Lung (tissue), 12 donors: ENCODE data around the gene PLEKHG3. TPM values are rescaled to one million over a fixed set of nuclear protein-coding genes. Genes with fewer than 3 reads are reported as not detected.

Experiments used
- ATAC-seq: fragments of 200-7000 bp; cut with Tn5 transposase; one replicate; pipeline ENCODE4 v1.9.1; 2020; ENCODE audit warnings: moderate number of reproducible peaks; ENCODE audit not compliant: insufficient read depth, low FRiP score
- DNase-seq, 3 donors: peaks; one replicate each; pipeline ENCODE4 v3.0.0-alpha.2; 2013 to 2017
- H3K27ac ChIP-seq, 2 donors: one replicate each; pipeline ENCODE4 v1.5.1; 2013; ENCODE audit warnings: mild to moderate bottlenecking in 2 of 2, moderate library complexity in 2 of 2, control low read depth in 1 of 2, inconsistent platforms in 1 of 2, low read depth in 1 of 2, low read length in 1 of 2
- H3K27me3 ChIP-seq, 3 donors: one replicate each; pipeline ENCODE4 v1.5.1; 2013; ENCODE audit warnings: low read length in 2 of 3; ENCODE audit not compliant: control insufficient read depth in 3 of 3, insufficient read depth in 3 of 3
- H3K36me3 ChIP-seq, 4 donors: one replicate each; pipeline ENCODE4 v1.5.1; 2013; ENCODE audit warnings: low read length in 4 of 4, mild to moderate bottlenecking in 1 of 4, moderate library complexity in 1 of 4; ENCODE audit not compliant: control insufficient read depth in 4 of 4, insufficient read depth in 4 of 4
- H3K4me1 ChIP-seq, 5 donors: one replicate each; pipeline ENCODE4 v1.5.1; 2013; ENCODE audit warnings: low read length in 5 of 5, mild to moderate bottlenecking in 2 of 5, moderate library complexity in 1 of 5; ENCODE audit not compliant: control insufficient read depth in 5 of 5, insufficient read depth in 5 of 5
- H3K4me3 ChIP-seq: one replicate; pipeline ENCODE4 v1.5.1; 2013; ENCODE audit warnings: mild to moderate bottlenecking, control low read depth, moderate library complexity
- H3K9ac ChIP-seq, 2 donors: one replicate each; pipeline ENCODE4 v1.5.1; 2013; ENCODE audit warnings: low read length in 2 of 2, control low read depth in 1 of 2; ENCODE audit not compliant: insufficient read depth in 1 of 2
- H3K9me3 ChIP-seq, 4 donors: one replicate each; pipeline ENCODE4 v1.5.1; 2013; ENCODE audit warnings: low read length in 3 of 4, mild to moderate bottlenecking in 1 of 4, moderate library complexity in 1 of 4; ENCODE audit not compliant: control insufficient read depth in 4 of 4, insufficient read depth in 3 of 4
- WGBS, 2 donors: extraction: QIAGEN DNeasy Blood & Tissue Kit; methylation state at CpG; one replicate each; pipeline ENCODE4 v1.1.7; 2013; 5-methylcytosine and 5-hydroxymethylcytosine counted together
- polyA plus RNA-seq, 2 donors: library from polyadenylated mRNA; stranded (reverse); fragments of 200-250 nt; gene quantifications; one replicate each; pipeline ENCODE4 v1.2.1, GENCODE V29; 2013
- total RNA-seq, 2 donors: library from RNA; depleted of rRNA in 1 of 2; stranded (reverse); fragments of >200 nt in 1 of 2; gene quantifications; one replicate each; pipeline ENCODE4 v1.2.1, GENCODE V29; 2014 to 2021
- TF ChIP-seq, protein P1 (sequence below): IDR thresholded peaks from 2 replicates; pipeline ENCODE4 v1.5.1; 2012; ENCODE audit warnings: mild to moderate bottlenecking; ENCODE audit errors: control extremely low read depth, extremely low read depth
- donor health status: control.
- donor health status: control.
- donor health status: Bipolar disorder and iron deficiency.
- donor health status: healthy.
- donor health status: DM: yes; HTN: yes; CAD: no.

Gene PLEKHG3
- total and polyA plus RNA-seq, 4 donors: 11.0 to 43.5 (median 21.5) TPM

DNA sequence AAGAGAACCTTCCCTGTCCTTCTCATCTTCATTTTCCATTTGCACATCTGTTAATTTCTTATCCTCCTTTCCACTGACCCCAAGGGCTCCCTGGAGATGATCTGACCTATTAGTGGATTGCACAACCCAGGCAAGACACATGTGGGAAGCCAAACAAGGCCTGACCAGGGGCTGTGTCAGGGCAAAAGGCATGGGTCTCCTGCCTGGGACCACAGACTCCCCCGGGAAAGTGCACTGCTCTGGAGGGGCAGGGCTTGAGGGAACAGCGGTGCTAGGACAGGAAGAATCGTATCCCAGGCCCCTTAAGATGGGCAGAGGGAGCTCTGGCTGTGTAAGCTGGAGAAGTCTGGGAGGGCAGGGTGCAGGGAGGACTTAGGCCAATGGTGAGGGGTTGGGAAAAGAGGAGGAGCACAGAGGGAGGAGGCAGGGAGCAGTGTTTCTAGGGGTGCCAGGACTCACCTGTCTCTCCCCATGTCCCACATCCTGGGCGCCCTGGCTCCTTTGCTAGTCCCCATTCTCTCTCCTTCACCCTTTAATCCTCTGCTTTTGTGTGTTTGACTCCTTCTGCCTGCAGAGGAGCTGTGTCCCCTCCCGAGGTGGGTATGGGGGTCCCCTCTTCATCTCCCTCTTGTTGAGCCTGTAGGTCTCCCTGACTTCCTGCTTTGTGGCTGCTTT, 25.3 kb downstream of the PLEKHG3 start:
- WGBS, 2 donors: 76 to 80% methylated on average over 5 of the region's 5 CpGs
- DNase-seq: no peak
- no peak for ATAC-seq
- TF ChIP-seq, protein P1, sequence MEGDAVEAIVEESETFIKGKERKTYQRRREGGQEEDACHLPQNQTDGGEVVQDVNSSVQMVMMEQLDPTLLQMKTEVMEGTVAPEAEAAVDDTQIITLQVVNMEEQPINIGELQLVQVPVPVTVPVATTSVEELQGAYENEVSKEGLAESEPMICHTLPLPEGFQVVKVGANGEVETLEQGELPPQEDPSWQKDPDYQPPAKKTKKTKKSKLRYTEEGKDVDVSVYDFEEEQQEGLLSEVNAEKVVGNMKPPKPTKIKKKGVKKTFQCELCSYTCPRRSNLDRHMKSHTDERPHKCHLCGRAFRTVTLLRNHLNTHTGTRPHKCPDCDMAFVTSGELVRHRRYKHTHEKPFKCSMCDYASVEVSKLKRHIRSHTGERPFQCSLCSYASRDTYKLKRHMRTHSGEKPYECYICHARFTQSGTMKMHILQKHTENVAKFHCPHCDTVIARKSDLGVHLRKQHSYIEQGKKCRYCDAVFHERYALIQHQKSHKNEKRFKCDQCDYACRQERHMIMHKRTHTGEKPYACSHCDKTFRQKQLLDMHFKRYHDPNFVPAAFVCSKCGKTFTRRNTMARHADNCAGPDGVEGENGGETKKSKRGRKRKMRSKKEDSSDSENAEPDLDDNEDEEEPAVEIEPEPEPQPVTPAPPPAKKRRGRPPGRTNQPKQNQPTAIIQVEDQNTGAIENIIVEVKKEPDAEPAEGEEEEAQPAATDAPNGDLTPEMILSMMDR: no peak
- H3K27ac ChIP-seq: no peak overlapping the region
- no peak overlapping the region for H3K4me3 ChIP-seq
- peaks cover 0 to 6% (median 3%) of the 10 kb centered on the region in 5 donors for H3K4me1 ChIP-seq
- H3K27me3 ChIP-seq: no peaks in the 10 kb centered on the region
- H3K36me3 ChIP-seq: peaks cover 2 to 32% (median 18%) of the 10 kb centered on the region in 4 donors
- no peak overlapping the region for H3K9ac ChIP-seq
- peaks cover 0 to 3% (median 0%) of the 10 kb centered on the region in 4 donors for H3K9me3 ChIP-seq

DNA sequence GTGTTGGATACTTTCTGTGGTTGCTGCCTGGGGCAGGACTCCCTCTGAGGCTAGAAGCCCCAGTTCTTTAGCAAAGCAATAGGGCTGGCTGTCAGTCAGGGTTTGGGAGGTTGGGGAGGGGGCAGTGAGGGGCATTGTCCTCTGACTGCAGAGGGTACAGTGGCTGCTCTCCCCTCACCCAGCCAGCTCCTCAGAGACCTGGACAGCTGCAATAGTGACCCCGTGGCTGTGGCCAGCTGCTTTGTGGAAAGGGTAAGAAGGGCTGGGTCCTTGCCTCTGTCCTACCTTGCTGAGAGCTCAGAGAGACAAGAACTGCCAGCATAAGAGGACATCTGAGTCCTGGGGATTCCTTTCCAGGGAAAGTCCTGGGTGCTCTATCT, 25.8 kb downstream of the PLEKHG3 start:
- H3K4me3 ChIP-seq: no peak overlapping the region
- TF ChIP-seq, protein P1: no peak
- H3K4me1 ChIP-seq: peaks cover 0 to under 1% (median 0%) of the 10 kb centered on the region in 5 donors
- H3K27me3 ChIP-seq: no peaks in the 10 kb centered on the region
- 94 to 100% methylated on average over 1 of the region's 1 CpG for WGBS, 2 donors
- peaks cover 2 to 32% (median 19%) of the 10 kb centered on the region in 4 donors for H3K36me3 ChIP-seq
- ATAC-seq (no peak), DNase-seq (no peak)
- peaks cover 0 to 3% (median 0%) of the 10 kb centered on the region in 4 donors for H3K9me3 ChIP-seq
- H3K9ac ChIP-seq: no peak overlapping the region
- H3K27ac ChIP-seq: no peak overlapping the region

DNA sequence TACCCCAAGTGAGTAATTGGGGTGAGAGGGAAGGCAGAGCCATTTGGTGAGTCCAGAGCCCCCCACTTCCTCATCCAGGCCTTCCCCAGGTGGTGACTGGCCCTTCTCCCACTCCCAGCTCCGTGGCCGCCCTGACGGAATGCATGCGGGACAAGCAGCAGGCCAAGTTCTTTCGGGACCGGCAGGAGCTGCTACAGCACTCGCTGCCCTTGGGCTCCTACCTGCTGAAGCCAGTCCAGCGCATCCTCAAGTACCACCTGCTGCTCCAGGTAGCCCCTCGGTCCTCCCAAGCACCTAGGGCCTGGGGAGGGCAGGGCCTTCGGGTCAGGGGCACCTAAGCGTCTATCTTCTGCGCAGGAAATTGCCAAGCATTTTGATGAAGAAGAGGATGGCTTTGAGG, 26.5 kb downstream of the PLEKHG3 start:
- TF ChIP-seq, protein P1: no peak
- Histone ChIP-seq H3K9ac (no peak overlapping the region), H3K4me1 (no peaks in the 10 kb centered on the region), H3K4me3 (no peak overlapping the region), H3K36me3 (peaks cover 2 to 37% (median 19%) of the 10 kb centered on the region in 4 donors), H3K9me3 (peaks cover 0 to 3% (median 0%) of the 10 kb centered on the region in 4 donors), H3K27me3 (no peaks in the 10 kb centered on the region), H3K27ac (no peak overlapping the region)
- ATAC-seq (no peak), DNase-seq (no peak)
- WGBS, 2 donors: 93% methylated on average over 12 of the region's 12 CpGs
